Astrocyte (in vitro differentiated cells and primary cell): ENCODE measurements around the gene EIF2S3.
"Not testable (repeated sequence)": the region's sequence is repeated elsewhere in the genome, so short reads cannot be mapped to it uniquely, and the experiment has no call there.

Experiments used
- EZH2 ChIP-seq: IDR thresholded peaks from 2 replicates; pipeline ENCODE4 v1.6.1; 2012; ENCODE audit warnings: mild to moderate bottlenecking, low read length, inconsistent platforms; ENCODE audit not compliant: insufficient read depth
- TF ChIP-seq, protein P1 (sequence below): IDR thresholded peaks from 2 replicates; pipeline ENCODE4 v1.5.1; 2011; ENCODE audit warnings: low read depth, mild to moderate bottlenecking, inconsistent platforms, low read length, moderate library complexity; ENCODE audit not compliant: insufficient read depth

DNA sequence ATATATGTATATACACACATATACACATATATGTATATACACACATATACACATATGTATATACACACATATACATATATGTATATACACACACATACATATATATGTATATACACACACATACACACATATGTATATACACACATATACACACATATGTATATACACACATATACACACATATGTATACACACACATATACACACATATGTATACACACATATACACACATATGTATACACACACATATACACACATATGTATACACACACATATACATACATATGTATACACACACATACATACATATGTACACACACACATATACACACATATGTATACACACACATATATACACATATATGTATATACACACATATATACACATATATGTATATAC is 8.7 kb upstream of the EIF2S3 start:
- TF ChIP-seq, protein P1, sequence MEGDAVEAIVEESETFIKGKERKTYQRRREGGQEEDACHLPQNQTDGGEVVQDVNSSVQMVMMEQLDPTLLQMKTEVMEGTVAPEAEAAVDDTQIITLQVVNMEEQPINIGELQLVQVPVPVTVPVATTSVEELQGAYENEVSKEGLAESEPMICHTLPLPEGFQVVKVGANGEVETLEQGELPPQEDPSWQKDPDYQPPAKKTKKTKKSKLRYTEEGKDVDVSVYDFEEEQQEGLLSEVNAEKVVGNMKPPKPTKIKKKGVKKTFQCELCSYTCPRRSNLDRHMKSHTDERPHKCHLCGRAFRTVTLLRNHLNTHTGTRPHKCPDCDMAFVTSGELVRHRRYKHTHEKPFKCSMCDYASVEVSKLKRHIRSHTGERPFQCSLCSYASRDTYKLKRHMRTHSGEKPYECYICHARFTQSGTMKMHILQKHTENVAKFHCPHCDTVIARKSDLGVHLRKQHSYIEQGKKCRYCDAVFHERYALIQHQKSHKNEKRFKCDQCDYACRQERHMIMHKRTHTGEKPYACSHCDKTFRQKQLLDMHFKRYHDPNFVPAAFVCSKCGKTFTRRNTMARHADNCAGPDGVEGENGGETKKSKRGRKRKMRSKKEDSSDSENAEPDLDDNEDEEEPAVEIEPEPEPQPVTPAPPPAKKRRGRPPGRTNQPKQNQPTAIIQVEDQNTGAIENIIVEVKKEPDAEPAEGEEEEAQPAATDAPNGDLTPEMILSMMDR: not testable (repeated sequence)
- TF ChIP-seq EZH2: not testable (repeated sequence)
